ENCODE results near the gene DAPK1.
A peak's percentile ranks its signal among the peaks of the same experiment; 100 is the strongest.

Gene DAPK1

DNA sequence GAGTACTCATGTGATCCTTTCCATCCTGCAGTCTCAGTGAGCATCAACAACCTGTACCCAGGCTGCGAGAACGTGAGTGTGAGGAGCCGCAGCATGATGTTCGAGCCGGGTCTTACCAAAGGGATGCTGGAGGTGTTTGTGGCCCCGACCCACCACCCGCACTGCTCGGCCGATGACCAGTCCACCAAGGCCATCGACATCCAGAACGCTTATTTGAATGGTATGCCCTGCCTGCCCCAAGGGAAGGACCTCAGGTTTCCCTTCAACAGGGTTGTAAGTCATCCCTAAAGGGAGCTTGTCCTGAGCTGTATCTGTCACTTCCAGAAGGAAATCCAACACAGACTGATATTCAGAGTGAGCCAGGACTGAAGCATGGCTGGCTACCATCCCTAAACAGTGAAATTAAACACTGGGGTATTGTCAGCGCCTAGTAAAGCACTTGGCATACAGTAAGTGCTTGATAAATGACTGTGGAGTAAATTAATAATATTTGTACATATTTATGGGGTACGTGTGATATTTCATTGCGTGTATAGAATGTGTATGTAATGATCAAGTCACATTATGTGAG, 188.9 kb downstream of the DAPK1 start:
- peak overlapping the region in 1 of 2 experiments; percentile 79 for H3K18ac ChIP-seq (ENCODE audit: low read depth in 1 of 2, low read length in 2 of 2)
- H2AK5ac ChIP-seq (ENCODE audit: low read length, severe bottlenecking) = no peak overlapping the region
- H3K4me1 ChIP-seq (ENCODE audit: control insufficient read depth, insufficient read depth, low read depth, low read length) = peaks cover 11% of the 10 kb centered on the region
- no peak overlapping the region for H3K4me3 ChIP-seq (ENCODE audit: insufficient read depth in 1 of 2, low read depth in 1 of 2, low read length in 2 of 2)
- no peak overlapping the region for H2AFZ ChIP-seq (ENCODE audit: low read depth, low read length)
- H3K4me2 ChIP-seq (ENCODE audit: low read length, poor library complexity, severe bottlenecking) = no peak overlapping the region
- 98% methylated on average over 14 of the region's 14 CpGs for WGBS
- no peak overlapping the region for H2BK5ac ChIP-seq (ENCODE audit: low read depth, low read length, poor library complexity, severe bottlenecking)
- DNase-seq = no peak
- H4K91ac ChIP-seq (ENCODE audit: low read length) = peak overlapping the region; percentile 15
- no peak overlapping the region for H3K23ac ChIP-seq (ENCODE audit: low read length in 2 of 2)
- no peak overlapping the region for H2BK120ac ChIP-seq (ENCODE audit: low read depth, low read length)
- peaks cover 17 to 37% of the 10 kb centered on the region in 2 experiments for H3K36me3 ChIP-seq (ENCODE audit: control insufficient read depth in 1 of 2, insufficient read depth in 2 of 2, low read depth in 1 of 2, low read length in 2 of 2)
- H2BK15ac ChIP-seq (ENCODE audit: low read depth, poor library complexity, severe bottlenecking) = no peak overlapping the region
- H3K27ac ChIP-seq (ENCODE audit: low read length, poor library complexity, severe bottlenecking) = no peak overlapping the region
- no peaks in the 10 kb centered on the region for H3K27me3 ChIP-seq (ENCODE audit: control insufficient read depth in 1 of 2, insufficient read depth in 1 of 2, low read length in 2 of 2)
- H3K9ac ChIP-seq (ENCODE audit: low read length) = no peak overlapping the region
- peak overlapping the region; percentile 84 for H4K8ac ChIP-seq (ENCODE audit: low read length)
- peaks cover 6% of the 10 kb centered on the region for H3K9me3 ChIP-seq (ENCODE audit: control insufficient read depth, low read length)
- H3K4ac ChIP-seq (ENCODE audit: low read depth in 1 of 2, low read length in 2 of 2) = peak overlapping the region in 1 of 2 experiments; percentile 43
- H3K79me1 ChIP-seq (replicated peaks; ENCODE audit: low read length, poor library complexity, severe bottlenecking) = peaks cover 16% of the 10 kb centered on the region
- H2BK12ac ChIP-seq (ENCODE audit: low read length in 2 of 2) = peak overlapping the region in 1 of 2 experiments; percentile 58
- H3K14ac ChIP-seq (ENCODE audit: low read length in 2 of 2) = peak overlapping the region in 1 of 2 experiments; percentile 78

DNA sequence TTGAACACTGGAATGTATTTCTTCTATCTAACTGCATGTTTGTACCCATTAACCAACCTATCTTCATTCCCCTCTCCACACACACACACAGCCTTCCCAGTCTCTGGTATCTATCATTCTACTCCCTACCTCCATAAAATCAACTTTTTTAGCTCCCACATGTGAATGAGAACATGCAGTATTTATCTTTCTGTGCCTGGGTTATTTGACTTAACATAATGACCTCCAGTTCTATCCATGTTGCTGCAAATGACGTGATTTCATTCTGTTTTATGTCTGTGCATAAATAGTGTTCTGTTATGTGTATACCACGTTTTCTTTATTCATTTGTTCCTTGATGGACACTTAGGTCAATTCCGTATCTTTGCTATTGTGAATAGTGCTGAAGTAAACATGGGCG, 189.5 kb downstream of the DAPK1 start:
- Histone ChIP-seq H2AFZ (ENCODE audit: low read depth, low read length) (no peak overlapping the region), H2BK12ac (ENCODE audit: low read length in 2 of 2) (no peak overlapping the region), H2BK5ac (ENCODE audit: low read depth, low read length, poor library complexity, severe bottlenecking) (no peak overlapping the region), H3K9ac (ENCODE audit: low read length) (no peak overlapping the region), H3K18ac (ENCODE audit: low read depth in 1 of 2, low read length in 2 of 2) (no peak overlapping the region), H3K23ac (ENCODE audit: low read length in 2 of 2) (no peak overlapping the region), H3K27ac (ENCODE audit: low read length, poor library complexity, severe bottlenecking) (no peak overlapping the region), H3K4ac (ENCODE audit: low read depth in 1 of 2, low read length in 2 of 2) (no peak overlapping the region), H4K8ac (ENCODE audit: low read length) (no peak overlapping the region), H2AK5ac (ENCODE audit: low read length, severe bottlenecking) (no peak overlapping the region), H2BK120ac (ENCODE audit: low read depth, low read length) (no peak overlapping the region), H3K36me3 (ENCODE audit: control insufficient read depth in 1 of 2, insufficient read depth in 2 of 2, low read depth in 1 of 2, low read length in 2 of 2) (peaks cover 12 to 31% of the 10 kb centered on the region in 2 experiments), H3K4me2 (ENCODE audit: low read length, poor library complexity, severe bottlenecking) (no peak overlapping the region), H4K91ac (ENCODE audit: low read length) (no peak overlapping the region), H3K14ac (ENCODE audit: low read length in 2 of 2) (no peak overlapping the region), H3K4me1 (ENCODE audit: control insufficient read depth, insufficient read depth, low read depth, low read length) (peaks cover 11% of the 10 kb centered on the region), H3K9me3 (ENCODE audit: control insufficient read depth, low read length) (peaks cover 11% of the 10 kb centered on the region), H2BK15ac (ENCODE audit: low read depth, poor library complexity, severe bottlenecking) (no peak overlapping the region), H3K27me3 (ENCODE audit: control insufficient read depth in 1 of 2, insufficient read depth in 1 of 2, low read length in 2 of 2) (no peaks in the 10 kb centered on the region), H3K4me3 (ENCODE audit: insufficient read depth in 1 of 2, low read depth in 1 of 2, low read length in 2 of 2) (no peak overlapping the region), H3K79me1 (replicated peaks; ENCODE audit: low read length, poor library complexity, severe bottlenecking) (peaks cover 16% of the 10 kb centered on the region)
- no peak for DNase-seq
- 91% methylated on average over 3 of the region's 4 CpGs for WGBS

- Histone ChIP-seq H3K4me2 (ENCODE audit: low read length, poor library complexity, severe bottlenecking) (no peak overlapping the region), H3K79me1 (replicated peaks; ENCODE audit: low read length, poor library complexity, severe bottlenecking) (peaks cover 22% of the 10 kb centered on the region), H3K18ac (ENCODE audit: low read depth in 1 of 2, low read length in 2 of 2) (no peak overlapping the region), H4K91ac (ENCODE audit: low read length) (no peak overlapping the region), H3K36me3 (ENCODE audit: control insufficient read depth in 1 of 2, insufficient read depth in 2 of 2, low read depth in 1 of 2, low read length in 2 of 2) (peaks cover 21 to 39% of the 10 kb centered on the region in 2 experiments), H3K27ac (ENCODE audit: low read length, poor library complexity, severe bottlenecking) (no peak overlapping the region), H3K9ac (ENCODE audit: low read length) (no peak overlapping the region), H3K23ac (ENCODE audit: low read length in 2 of 2) (no peak overlapping the region), H3K9me3 (ENCODE audit: control insufficient read depth, low read length) (peaks cover 16% of the 10 kb centered on the region), H3K4me3 (ENCODE audit: insufficient read depth in 1 of 2, low read depth in 1 of 2, low read length in 2 of 2) (no peak overlapping the region), H2BK15ac (ENCODE audit: low read depth, poor library complexity, severe bottlenecking) (no peak overlapping the region), H2AFZ (ENCODE audit: low read depth, low read length) (no peak overlapping the region), H3K14ac (ENCODE audit: low read length in 2 of 2) (no peak overlapping the region), H3K4me1 (ENCODE audit: control insufficient read depth, insufficient read depth, low read depth, low read length) (peaks cover 2% of the 10 kb centered on the region), H3K27me3 (ENCODE audit: control insufficient read depth in 1 of 2, insufficient read depth in 1 of 2, low read length in 2 of 2) (no peaks in the 10 kb centered on the region), H2BK5ac (ENCODE audit: low read depth, low read length, poor library complexity, severe bottlenecking) (no peak overlapping the region), H2AK5ac (ENCODE audit: low read length, severe bottlenecking) (no peak overlapping the region), H4K8ac (ENCODE audit: low read length) (no peak overlapping the region), H2BK120ac (ENCODE audit: low read depth, low read length) (no peak overlapping the region), H2BK12ac (ENCODE audit: low read length in 2 of 2) (no peak overlapping the region), H3K4ac (ENCODE audit: low read depth in 1 of 2, low read length in 2 of 2) (no peak overlapping the region)
- DNase-seq = no peak
- 94% methylated on average over 3 of the region's 3 CpGs for WGBS
These were observed 196.6 kb downstream of the DAPK1 start for GRCh38 chr9:87694236-87694755.

DNA sequence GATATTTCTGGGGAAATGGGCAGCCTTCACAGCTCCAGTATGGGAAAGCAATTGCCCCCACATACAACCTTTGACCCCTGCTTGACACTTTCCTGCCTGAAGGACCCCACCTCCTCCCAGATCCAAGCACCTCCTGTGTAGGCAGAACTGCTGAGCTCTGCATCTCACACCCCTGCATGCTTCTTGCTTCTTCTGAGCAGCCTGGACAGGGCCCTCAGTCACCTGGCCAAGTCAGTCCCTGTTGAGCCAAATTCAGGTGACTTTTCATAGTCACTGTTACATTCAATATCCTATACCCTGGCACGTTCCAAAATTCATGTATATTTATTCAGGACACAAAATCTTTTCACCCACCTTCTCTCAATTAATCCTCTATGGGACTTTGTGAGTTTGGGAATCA, 197.9 kb downstream of the DAPK1 start:
- no peak overlapping the region for H4K91ac ChIP-seq (ENCODE audit: low read length)
- no peak overlapping the region for H2BK15ac ChIP-seq (ENCODE audit: low read depth, poor library complexity, severe bottlenecking)
- H3K23ac ChIP-seq (ENCODE audit: low read length in 2 of 2) = no peak overlapping the region
- no peak overlapping the region for H4K8ac ChIP-seq (ENCODE audit: low read length)
- H3K27ac ChIP-seq (ENCODE audit: low read length, poor library complexity, severe bottlenecking) = no peak overlapping the region
- DNase-seq = no peak
- H3K14ac ChIP-seq (ENCODE audit: low read length in 2 of 2) = no peak overlapping the region
- 100% methylated on average over 1 of the region's 1 CpG for WGBS
- H3K9ac ChIP-seq (ENCODE audit: low read length) = no peak overlapping the region
- H3K36me3 ChIP-seq (ENCODE audit: control insufficient read depth in 1 of 2, insufficient read depth in 2 of 2, low read depth in 1 of 2, low read length in 2 of 2) = peaks cover 26 to 45% of the 10 kb centered on the region in 2 experiments
- no peaks in the 10 kb centered on the region for H3K27me3 ChIP-seq (ENCODE audit: control insufficient read depth in 1 of 2, insufficient read depth in 1 of 2, low read length in 2 of 2)
- no peak overlapping the region for H2BK5ac ChIP-seq (ENCODE audit: low read depth, low read length, poor library complexity, severe bottlenecking)
- H3K4me3 ChIP-seq (ENCODE audit: insufficient read depth in 1 of 2, low read depth in 1 of 2, low read length in 2 of 2) = no peak overlapping the region
- H3K4ac ChIP-seq (ENCODE audit: low read depth in 1 of 2, low read length in 2 of 2) = no peak overlapping the region
- H3K18ac ChIP-seq (ENCODE audit: low read depth in 1 of 2, low read length in 2 of 2) = no peak overlapping the region
- H2AFZ ChIP-seq (ENCODE audit: low read depth, low read length) = no peak overlapping the region
- H3K79me1 ChIP-seq (replicated peaks; ENCODE audit: low read length, poor library complexity, severe bottlenecking) = peaks cover 26% of the 10 kb centered on the region
- no peak overlapping the region for H3K4me2 ChIP-seq (ENCODE audit: low read length, poor library complexity, severe bottlenecking)
- no peak overlapping the region for H2BK12ac ChIP-seq (ENCODE audit: low read length in 2 of 2)
- peaks cover 2% of the 10 kb centered on the region for H3K4me1 ChIP-seq (ENCODE audit: control insufficient read depth, insufficient read depth, low read depth, low read length)
- peaks cover 14% of the 10 kb centered on the region for H3K9me3 ChIP-seq (ENCODE audit: control insufficient read depth, low read length)
- no peak overlapping the region for H2AK5ac ChIP-seq (ENCODE audit: low read length, severe bottlenecking)
- no peak overlapping the region for H2BK120ac ChIP-seq (ENCODE audit: low read depth, low read length)

All from mesenchymal stem cell (in vitro differentiated cells and primary cell).